GM19240 (cell line): Measurements from ENCODE around the gene SNAPC2.
A peak's percentile ranks its signal among the peaks of the same experiment; 100 is the strongest.
"Not testable (repeated sequence)": the region's sequence is repeated elsewhere in the genome, so short reads cannot be mapped to it uniquely, and the experiment has no call there.

Experiments used
- DNase-seq: peaks from one replicate; pipeline ENCODE4 v3.0.0; 2011; ENCODE audit warnings: low spot score; ENCODE audit not compliant: insufficient read length

SNAPC2 gene

DNA sequence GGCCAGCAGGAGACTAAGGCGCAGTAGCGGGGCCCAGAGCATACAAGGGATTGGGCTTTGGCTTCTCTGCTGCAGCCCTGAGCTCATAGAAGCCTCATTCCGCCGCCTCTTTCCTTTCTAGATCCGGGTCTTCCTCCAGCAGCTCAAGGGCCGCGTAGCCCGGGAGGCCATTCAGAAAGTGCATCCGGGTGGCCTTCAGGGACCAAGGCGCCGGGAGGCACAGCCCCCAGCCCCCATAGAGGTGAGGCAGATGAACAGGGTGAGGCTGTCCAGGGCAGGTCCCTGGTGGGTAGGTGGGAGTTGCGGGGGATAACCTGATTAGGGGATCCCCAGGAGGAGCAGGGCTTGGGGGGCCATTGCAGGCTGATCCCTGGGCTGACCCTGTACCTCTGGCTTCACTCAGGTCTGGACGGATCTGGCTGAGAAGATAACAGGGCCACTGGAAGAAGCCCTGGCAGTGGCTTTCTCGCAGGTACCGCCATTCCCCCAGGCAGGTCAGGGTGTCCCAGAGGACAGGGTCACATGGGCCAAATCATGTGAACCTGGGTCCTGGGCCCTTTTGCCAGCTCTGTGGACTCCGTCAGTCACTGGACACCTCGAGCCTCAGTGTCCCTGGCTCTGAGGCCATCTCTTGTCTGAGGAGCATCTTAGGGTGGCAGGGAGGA, 1.3 kb downstream of the SNAPC2 start:
- no peak for DNase-seq

DNA sequence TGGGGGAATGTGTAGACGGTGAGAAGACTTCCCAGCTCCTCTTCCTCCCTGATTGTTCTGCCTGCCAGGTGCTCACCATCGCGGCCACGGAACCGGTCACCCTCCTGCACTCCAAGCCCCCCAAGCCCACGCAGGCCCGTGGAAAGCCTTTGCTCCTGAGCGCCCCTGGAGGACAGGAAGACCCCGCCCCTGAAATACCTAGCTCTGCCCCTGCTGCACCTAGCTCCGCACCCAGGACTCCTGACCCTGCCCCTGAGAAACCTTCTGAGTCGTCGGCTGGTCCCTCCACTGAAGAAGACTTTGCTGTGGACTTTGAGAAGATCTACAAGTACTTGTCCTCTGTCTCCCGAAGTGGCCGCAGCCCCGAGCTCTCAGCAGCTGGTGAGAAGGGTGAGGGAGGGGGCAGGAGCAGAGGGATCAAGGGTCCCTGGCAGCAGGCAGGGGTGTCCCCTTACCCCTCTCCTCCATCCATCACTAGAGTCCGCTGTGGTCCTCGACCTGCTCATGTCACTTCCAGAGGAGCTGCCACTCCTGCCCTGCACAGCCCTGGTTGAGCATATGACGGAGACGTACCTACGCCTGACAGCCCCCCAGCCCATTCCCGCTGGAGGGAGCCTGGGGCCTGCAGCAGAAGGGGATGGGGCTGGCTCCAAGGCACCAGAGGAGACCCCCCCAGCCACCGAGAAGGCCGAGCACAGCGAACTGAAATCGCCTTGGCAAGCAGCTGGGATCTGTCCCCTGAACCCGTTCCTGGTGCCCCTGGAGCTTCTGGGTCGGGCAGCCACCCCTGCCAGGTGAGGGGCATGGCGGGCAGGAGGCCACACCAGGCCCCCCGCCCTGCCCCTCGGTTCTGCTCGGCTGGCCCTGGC, 2.1 kb downstream of the SNAPC2 start:
- DNase-seq: no peak

DNA sequence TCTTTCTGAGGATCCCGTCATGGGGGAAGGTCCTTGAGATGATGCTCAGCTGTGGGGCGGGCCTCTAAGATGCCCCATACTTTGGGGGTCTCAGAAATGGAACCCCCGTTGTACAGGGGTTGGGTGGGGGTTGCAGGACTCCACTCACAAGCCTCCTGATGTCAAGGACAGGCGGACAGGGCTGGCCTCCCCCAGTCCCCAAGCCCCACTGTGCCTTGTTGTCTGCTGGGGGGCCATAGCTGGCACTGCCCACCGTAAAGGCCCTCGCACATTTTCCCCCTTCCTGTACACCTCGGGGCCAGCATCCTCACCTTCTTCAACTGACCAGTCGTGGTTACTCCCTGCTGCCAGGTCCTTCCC, 2.7 kb downstream of the SNAPC2 start:
- DNase-seq: no peak

DNA sequence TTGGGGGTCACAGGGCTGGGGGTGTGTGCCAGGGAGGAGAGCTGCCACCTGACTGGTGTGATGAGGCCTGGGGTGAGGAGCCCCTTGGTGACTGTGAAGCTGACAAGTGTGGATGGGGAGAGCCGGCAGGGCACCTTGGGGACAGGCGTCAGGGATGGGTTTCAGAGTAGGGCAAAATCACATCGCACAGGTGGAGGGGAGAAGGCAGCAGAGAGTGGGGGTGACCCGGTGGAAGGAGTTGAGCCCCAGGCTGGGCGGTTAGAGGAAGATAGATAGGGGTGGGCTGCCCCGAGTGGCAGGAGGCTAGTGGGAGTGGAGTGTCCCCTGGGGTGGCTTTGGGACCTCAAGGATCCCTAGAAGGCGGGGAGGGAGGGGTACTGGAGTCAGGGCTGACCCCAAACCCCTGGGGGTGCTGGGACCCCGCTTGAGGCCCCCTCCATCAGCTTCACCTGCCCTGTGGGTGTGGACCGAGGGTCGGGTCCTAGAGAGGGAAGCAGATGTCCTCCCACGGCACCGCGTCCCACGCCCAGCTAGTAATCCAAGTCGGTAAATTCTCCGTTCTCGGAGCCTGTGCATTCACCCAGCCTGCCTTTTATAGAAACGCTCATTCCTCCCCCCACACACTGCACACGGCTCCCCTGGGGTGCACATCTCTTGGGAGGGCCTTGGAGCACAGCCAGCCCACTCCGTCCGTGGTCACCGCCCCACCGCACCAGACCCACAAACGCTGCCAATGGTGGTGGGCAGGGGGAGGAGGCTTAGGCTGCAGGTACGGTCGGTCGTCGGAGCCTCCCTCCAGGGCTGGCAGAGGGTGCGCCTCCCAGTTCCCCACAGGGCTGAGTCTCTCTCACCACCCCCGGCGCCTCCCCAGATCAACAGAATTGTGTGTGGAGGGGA, 3.4 kb downstream of the SNAPC2 start:
- no peak for DNase-seq

DNA sequence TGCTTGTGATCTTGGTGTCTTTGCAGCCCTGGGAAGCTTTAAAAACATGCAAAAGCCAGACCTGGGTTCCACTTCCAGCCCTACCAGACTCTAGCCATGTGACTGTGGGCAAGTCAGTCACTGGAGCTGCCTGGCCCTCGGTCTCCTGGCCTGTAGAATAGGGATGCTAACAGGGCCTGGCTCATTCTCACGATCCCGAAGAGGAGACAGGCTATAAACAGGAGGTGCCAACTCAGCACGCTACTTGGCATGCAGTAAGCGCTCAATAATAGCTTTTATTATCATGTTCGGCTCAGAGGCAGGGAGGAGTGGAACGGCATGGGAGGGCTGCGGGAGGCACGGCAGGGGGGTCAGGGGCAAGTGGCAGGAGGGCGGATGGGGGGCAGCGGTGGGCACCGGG, 4.1 kb downstream of the SNAPC2 start:
- no peak for DNase-seq

DNA sequence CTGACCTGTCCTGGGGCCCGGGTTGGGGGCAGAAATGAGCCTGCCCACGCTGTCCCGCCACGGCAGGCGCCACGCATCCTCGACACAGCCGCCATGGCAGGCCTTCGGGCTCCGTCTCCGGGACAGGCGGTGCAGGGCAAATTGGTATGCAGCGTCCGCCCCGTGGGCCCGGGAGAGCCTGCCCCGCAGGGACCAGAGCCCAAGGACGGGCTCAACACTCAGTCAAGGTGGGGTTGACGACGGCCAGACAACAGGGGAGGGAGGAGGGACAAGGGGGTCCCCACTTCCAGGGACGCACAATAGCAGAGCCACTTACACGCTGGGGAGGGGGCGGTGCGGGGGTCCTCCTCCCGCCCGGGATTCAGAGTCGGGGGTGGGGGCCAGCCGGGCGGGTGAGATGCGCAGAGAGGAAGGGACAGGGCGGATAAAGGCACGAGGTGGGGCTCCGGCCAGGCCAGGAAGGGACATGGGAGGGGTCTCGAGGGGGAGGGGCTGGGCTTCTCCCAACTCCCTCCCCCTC, 4.6 kb downstream of the SNAPC2 start:
- no peak for DNase-seq

DNA sequence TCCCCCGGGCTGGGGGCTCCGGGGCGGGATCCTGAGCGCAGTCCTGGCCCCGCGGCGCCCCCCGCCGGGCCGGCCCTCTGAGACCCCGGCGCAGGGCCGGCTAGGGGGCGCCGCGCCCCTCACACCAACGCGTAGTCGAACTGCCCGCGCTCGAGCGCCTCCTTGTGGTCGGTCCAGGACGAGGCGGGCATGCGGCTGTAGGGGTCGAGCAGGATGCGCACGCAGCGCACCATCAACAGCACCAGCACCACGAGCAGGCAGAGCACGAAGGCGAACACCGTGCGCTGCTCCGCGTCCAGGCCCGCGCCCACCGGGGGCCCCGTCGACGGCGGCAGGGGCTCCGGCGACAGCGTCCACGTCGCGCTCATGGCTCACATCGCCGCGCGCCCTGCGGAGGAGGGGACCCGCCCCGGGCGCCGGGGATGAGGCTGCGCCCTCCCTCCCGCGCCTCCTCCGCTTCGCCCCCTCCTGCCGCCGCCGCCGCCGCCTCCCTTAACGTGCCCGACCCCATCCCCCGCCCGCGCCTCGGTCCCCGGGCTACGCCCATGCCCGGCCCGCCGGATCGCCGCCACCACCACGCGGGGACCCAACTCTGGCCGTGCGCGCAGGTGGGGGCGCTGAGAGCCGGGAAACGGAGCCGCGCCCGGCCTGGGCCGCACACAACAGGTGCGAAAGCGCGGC, 5.2 kb downstream of the SNAPC2 start:
- DNase-seq: peak; percentile 68

DNA sequence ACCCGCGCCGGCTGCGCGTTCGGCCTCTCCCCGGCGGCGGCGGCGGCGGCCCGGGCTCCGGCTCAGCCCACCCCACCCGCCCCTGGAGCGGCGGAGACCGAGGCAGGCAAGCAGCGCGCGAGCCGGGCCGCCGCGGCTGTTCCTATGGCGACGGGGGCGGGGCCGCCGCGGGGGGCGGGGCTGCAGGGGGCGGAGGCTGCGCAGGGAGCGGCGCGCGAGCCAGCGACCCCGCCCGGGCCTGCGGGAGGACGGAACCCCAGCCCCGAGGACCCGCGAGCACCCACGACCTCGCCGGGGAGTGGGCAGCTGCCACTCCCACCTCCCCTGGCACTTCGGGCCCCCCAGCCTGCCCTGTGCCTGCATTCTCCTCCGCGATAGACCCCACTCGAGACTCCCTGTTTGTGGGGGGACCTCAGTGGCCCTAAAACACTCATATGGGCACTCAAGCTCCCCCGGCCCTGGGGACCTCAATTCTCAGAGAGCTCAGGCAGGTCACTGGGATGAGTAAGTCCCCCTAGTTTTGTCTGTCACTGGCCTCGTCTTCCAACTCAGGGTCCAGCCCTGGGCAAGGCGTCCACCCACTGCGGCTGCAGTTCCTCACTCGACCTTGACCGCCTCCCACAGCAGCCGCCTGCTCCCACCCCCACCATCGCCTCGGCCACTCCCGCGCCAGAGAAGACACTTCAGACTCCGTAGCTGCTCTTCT, 6.0 kb downstream of the SNAPC2 start, which contains the start of gene CTXN1:
Gene CTXN1, minus strand, starts transcription at position 115 of the 706 bp plus-strand sequence. CDS start 597 bp downstream, outside the sequence.
- DNase-seq: peak; percentile 57

DNA sequence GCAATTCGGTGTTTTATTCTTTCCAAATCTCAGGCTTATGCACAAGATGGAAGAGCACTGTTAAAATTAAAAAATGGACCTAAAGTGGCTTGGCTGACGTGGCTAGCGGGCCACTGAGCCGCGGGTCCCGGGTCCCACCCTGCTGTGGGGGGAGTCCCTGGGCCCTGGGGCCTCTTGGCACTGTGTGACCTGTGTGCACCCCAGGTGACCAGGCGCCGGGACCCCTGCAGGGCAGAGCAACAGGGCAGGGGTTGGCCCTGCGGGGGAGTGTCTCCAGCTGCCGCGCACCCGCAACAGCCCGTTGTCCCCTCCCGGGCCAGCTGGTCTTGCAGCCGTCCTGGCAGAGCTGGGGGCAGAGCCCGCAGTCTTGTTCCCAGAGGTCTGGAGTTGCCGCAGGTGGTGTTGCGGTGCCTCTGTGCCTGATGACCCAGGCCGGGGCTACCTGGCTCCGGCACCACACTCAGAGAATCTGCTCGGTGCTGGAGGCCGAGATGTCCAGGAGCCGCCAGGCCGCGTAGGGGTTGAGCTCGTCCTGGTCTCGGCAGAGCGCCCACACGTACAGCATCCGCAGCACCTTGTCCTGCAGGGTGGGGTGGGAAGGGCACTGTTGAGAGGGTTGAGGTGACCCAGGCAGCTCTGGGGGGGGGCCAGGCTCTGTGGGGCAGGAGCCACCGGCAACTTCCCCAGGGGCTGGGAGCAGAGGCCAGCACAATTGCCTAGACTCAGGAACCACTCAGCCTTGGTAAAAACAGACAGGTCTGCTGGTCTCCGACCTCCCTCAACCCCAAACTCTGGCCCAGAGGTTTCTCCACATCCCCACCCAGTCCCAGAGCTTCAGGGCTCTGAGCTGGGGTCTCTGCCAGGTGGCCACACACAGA, 6.8 kb downstream of the SNAPC2 start:
- no peak for DNase-seq

DNA sequence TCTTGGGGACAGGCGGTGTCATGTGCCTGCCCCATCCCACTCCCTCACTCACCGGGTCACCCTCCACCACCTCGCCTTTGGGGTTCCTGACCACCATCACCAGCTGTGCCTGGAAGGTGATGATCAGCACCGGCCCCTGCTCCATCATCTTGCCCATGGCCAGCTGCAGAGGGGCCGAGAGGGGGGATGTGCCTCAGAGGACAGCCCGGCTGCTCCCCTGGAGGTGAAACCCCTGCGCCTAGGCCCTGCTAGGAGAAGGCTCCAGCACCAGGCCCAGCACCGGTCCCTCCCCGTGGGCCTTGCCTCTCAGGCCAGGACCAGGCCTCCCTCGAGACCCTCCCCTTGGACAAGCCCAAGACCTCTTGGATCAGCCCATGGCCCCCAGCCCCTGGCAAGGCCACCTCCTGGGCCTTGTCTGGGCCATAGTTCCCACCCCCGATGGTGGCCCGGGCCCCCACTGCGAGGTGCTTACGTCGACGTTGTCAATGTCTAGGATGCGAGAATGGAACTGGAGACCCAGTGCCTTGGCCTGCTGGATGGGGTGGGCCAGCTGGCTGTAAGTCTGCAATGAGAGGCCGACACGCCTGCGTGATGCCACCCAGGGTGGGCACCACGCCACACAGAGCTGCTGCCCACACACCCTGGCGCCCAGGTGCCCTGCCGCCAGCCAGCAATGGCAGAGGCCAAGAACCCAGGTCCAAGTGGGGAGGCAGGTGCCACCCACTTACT, 7.6 kb downstream of the SNAPC2 start:
- no peak for DNase-seq

DNA sequence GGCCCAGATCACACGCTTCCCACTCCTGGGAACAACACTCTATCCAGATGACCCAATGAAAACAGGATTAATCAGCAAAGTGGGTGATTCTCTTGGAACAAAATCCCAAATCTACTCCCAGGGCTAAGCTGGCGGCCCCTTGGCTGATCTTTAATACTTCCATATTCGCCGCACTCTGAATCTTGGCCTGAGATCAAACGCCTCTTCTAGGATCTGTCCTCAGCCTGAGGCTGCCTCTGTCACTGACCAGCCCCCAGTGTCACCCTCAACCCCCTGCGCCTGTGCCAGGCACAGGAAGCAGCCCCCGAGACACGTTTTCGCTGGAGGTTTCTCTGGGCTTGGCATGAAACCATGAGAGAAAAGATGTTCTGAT, 8.2 kb downstream of the SNAPC2 start:
- DNase-seq: no peak

DNA sequence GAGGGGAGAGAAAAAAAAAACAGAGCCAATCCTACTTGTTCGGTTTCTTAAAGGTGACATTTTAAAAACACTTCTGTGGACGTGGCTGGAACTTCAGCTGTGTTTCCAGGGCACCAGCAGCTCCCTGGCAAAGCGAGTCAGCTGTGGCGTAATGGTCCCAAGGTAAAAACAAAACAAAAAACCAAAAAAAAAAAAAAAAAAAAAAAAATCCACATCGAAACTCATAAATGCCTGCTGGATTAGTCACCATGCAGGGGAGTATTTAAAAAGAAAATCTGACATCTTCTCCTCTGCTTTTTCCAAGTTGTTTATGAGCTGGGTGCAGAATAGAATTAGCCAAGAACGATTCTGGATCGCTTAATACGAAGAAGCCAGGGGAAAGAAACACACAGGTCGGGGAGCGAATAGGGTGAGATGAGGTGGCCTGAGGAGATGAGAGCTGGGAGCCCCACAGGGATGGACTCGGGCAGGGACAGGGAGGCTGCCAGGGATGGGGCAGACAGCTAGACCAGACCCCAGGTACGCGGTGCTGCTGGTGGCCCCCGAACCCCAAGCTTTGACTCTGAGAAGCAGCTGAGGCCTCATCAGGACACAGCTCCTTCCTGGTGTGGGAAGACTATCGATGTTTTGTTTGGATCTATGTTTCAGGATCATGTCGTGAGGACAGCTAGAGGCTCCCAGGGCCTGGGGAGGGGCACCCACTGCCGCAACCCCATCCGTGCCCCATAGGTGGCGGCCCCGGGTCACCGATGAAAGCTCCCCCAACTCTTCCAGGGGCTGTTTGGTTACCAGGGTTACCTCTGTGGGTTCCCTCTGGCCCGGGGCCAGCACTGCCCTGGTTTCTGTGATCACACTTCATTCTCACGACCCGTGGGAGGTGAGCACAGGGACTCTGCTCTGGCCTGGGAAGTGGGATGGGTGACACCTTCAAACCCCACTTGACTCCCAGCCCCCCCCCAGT, 8.9 kb downstream of the SNAPC2 start:
- DNase-seq: peak; percentile 72

DNA sequence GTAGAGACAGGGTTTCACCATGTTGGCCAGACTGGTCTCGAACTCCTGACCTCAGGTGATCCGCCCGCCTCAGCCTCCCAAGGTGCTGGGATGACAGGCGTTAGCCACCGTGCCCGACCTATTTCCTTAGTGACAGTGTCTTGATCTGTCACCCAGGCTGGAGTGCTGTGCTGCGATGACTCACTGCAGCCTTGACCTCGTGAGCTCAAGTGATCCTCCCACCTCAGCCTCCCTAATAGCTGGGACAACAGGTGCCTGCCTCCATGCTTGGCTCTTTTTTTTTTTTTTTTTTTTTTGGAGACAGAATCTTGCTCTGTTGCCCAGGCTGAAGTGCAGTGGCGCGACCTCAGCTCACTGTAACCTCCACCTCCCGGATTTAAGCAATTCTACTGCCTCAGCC, 9.9 kb downstream of the SNAPC2 start:
- DNase-seq: not testable (repeated sequence)

DNA sequence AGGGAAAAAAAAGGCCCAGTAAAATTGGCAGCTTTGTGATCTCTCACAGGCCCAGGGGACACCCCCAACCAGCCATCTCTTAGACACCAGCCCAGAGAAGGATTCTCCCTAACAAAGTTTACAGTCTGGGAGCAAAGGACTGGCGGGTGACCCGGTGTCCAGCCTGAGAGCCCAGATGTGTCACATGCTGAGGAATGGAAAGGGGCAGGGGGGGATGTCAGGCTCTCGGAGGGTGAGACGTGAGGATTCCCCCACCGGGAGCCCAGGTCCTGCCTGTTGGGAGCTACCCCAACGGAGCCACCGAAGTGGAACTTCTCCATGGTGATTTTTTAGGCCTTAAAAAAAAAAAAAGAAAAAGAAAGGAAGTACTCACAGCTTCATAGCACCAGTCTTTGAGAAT, 10.6 kb downstream of the SNAPC2 start:
- no peak for DNase-seq

DNA sequence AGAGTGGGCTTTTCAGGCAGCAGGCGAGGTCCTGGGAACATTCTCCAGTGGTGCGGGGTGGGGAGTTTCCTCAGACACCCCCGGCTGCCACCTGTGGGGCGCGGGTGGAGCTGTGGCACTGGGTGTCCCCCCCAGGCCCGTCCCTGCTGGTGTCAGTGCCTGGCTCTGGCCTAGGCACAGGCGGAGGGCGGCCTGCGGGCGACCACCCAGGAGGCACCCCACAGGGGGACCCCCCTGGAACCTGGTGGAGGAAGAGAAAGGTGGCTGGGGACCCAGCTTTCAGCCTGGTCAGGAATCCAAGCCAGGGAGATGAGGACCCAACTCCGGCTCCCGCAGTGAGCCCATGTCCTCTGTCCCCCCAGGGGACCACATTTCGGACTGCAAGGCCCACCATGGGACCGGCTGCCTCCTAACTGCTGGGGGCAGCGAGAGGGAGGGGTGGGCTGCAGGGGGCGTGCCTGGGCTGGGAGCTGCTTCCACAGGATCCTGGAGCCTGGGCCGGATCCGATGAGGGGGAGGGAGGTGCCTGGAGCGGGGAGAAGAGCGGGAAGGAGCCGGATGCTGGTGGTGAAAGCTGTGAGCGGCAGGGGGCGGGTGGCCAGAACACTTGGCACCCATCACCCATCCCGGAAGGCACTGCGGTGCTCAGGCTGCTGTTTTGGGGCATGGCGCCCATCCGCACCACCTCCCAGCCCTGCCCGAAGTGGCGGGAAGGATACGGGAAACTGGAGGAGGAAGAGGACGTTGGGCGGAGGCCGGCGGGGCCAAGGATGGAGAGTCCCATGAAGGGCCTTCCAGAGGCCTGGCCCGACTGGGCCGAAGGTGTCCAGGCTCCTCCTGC, 11.3 kb downstream of the SNAPC2 start:
- DNase-seq: no peak

DNA sequence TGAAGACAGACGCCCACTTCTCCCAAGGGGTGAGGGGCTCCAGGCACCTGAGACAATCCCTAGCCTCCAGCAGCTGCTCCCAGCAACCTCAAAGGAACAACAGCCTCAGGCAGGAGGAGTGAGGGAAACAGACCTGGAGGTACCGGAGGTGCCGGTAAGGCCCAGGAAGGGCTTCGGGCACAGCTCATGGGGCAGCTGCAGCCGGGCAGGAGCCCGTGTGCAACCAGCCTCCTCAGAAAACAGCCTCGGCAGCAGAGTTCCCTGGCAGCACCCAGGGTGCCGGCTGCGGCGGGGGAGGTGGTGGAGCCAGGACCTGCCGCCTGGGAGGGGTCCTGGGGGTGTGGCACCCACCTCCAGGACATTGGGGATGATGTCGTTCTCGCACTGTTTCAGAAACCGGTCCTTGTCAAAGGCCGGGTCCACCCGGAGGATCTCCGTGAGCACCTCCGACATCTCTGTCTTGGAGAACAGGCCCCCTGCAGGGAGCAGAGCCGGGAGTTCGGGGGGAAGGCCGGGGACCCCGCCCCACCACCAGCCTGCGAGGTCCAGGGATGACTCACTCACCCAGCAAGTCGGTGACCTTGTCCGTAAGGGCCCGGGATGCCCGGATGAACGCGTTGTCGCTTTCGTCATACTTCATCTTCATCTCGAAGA, 12.3 kb downstream of the SNAPC2 start:
- no peak for DNase-seq
